Fibroblast of the aortic adventitia (primary cell): ENCODE measurements around the gene TAS2R42. TPM values are rescaled to one million over a fixed set of nuclear protein-coding genes. Genes with fewer than 3 reads are reported as not detected.
A peak's percentile ranks its signal among the peaks of the same experiment; 100 is the strongest.

Source experiments
- DNase-seq: peaks from one replicate; pipeline ENCODE4 v3.0.0-alpha.2; 2010; ENCODE audit warnings: low read depth
- H3K4me3 ChIP-seq: 2 replicates; pipeline ENCODE4 v1.5.1; 2011; ENCODE audit warnings: low read depth, mild to moderate bottlenecking, control low read depth, low read length, moderate library complexity
- total RNA-seq: library from RNA; depleted of rRNA; stranded (reverse); fragments of >200 nt; gene quantifications from 2 replicates; pipeline ENCODE4 v1.2.3, GENCODE V29; 2012; ENCODE audit warnings: low replicate concordance
- TF ChIP-seq, protein P1 (sequence below): IDR thresholded peaks from 2 replicates; pipeline ENCODE4 v1.5.1; 2011; ENCODE audit warnings: mild to moderate bottlenecking, low read length, control low read depth, inconsistent platforms; ENCODE audit not compliant: insufficient read depth

Gene TAS2R42, protein sequence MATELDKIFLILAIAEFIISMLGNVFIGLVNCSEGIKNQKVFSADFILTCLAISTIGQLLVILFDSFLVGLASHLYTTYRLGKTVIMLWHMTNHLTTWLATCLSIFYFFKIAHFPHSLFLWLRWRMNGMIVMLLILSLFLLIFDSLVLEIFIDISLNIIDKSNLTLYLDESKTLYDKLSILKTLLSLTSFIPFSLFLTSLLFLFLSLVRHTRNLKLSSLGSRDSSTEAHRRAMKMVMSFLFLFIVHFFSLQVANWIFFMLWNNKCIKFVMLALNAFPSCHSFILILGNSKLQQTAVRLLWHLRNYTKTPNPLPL
- not detected in 2 replicates for total RNA-seq

DNA sequence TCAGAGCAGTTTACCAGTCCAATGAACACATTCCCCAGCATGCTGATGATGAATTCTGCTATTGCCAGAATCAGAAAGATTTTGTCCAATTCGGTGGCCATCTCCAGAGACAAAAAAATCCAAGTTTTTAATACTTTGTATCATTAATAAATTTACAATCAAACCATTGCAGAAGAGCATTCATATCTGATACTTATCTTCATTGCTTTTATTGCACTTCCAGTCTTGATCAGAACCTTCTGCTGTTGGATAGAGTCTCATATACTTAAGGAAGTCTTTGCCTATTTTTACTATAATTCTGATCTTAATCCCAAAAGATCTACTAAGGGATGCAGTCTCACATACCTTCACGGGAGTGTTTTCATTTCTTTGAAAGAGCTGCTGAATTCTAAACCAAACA is at the start of gene TAS2R42:
Gene TAS2R42, minus strand, starts transcription at position 101 of the 400 bp plus-strand sequence. Its CDS starts 0 bp downstream, at position 101.
- DNase-seq: no peak
- H3K4me3 ChIP-seq: no peak within 1 kb of the TSS
- TF ChIP-seq, protein P1, sequence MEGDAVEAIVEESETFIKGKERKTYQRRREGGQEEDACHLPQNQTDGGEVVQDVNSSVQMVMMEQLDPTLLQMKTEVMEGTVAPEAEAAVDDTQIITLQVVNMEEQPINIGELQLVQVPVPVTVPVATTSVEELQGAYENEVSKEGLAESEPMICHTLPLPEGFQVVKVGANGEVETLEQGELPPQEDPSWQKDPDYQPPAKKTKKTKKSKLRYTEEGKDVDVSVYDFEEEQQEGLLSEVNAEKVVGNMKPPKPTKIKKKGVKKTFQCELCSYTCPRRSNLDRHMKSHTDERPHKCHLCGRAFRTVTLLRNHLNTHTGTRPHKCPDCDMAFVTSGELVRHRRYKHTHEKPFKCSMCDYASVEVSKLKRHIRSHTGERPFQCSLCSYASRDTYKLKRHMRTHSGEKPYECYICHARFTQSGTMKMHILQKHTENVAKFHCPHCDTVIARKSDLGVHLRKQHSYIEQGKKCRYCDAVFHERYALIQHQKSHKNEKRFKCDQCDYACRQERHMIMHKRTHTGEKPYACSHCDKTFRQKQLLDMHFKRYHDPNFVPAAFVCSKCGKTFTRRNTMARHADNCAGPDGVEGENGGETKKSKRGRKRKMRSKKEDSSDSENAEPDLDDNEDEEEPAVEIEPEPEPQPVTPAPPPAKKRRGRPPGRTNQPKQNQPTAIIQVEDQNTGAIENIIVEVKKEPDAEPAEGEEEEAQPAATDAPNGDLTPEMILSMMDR: no peak

DNA sequence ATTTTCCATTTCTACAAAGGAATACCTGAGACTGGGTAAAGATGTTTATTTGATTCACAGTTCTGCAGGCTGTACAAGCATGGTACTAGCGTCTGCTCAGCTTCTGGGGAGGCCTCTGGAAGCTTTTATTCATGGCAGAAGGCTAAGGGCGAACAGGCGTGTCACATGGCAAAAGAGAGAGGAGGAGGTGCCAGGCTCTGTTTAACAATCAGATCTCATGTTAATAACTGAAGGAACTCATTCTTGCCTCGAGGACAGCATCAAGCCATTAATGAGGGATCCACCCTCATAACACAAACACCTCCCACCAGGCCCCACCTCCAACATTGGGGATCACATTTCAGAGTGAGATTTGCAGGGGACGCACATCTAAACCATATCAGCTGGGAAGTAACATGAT is 46.8 kb upstream of the TAS2R42 start:
- H3K4me3 ChIP-seq: no peak overlapping the region
- DNase-seq: no peak
- TF ChIP-seq, protein P1: no peak

DNA sequence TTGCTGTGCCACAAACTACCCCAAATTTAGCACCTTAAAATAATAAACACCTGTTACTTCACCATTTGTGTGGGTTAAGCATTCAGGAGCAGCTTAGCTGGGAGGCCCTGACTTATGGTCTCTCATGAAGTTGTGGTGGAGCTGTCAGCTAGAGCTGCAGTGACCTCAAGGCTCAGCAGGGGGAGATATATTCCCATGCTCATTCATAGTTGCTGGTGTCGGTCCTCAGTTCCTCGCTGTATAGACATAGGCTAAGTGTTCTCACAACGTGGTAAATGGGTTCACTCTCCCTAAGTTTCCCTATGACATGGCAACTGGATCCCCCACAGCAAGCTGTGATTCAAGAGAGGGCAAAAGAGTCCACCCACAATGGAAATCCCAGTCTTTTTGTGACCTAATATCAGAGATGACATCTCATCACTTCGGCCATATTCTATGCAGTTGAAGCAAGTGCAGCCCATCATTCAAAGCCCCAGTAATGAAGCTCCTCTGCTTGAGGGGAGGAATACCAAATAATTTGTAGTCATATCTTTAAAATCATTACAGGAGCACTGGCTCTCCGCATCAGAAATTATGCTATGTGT is 41.7 kb upstream of the TAS2R42 start:
- H3K4me3 ChIP-seq: no peak overlapping the region
- peak; percentile 59 for DNase-seq
- TF ChIP-seq, protein P1: peak; percentile 77

DNA sequence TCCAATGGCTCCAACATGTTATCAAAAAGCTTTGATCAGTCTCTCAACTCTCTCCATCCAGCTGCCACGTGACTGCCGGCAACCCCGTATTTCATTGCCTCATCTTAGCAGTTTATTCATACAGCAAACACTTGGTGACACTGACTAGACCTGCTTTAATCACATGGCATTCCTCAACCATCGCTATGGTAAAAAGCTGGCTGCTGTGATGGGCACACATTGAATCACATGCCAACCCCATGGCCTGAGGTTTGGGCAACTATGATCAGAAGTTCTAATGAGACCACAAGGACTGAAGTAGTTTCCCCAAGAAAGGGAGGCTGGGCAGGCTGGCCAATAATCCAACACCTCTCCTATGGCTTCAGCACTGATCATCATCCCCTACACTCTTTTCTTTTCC is 40.6 kb upstream of the TAS2R42 start:
- TF ChIP-seq, protein P1: no peak
- DNase-seq: no peak
- H3K4me3 ChIP-seq: no peak overlapping the region

DNA sequence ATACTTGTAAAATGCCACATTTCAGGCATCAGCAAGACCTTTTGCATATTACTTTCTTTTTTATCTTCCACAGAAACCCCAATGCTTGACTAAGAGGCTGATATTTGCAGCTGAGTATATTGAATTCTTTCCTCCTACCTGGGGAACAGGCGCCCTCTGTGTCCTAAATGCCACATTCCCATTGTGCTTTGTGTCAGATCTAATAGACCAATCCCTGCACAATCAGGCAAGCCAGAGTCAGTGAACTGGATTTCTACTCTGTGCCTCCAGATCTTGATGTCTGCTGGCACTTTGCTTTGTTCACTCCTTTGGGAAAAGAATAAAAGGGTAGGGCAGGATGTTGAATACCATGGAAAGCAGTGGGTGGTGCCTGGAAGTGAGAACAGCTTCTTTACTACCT is 22.4 kb upstream of the TAS2R42 start:
- DNase-seq: no peak
- no peak overlapping the region for H3K4me3 ChIP-seq
- TF ChIP-seq, protein P1: no peak

DNA sequence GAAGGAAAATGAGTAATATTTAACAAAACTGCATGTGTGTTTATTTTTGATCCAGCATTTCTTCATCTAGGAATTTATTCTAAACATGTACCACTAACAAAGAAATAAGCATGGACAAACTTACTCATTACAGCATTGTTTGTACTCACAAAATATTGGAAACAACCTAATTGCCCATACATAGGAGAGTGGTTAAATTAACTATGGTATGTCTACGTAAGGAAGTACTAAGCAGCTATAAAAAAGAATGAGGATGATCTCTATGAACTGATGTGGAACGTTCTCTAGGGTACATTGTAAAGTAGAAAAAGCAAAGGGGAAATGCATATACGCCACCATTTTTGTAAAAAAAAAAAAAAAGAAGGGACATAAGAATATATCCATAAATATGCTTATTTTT is 17.4 kb upstream of the TAS2R42 start:
- H3K4me3 ChIP-seq: no peak overlapping the region
- DNase-seq: no peak
- TF ChIP-seq, protein P1: no peak
